ENCODE results near the gene HAPLN3.

DNA sequence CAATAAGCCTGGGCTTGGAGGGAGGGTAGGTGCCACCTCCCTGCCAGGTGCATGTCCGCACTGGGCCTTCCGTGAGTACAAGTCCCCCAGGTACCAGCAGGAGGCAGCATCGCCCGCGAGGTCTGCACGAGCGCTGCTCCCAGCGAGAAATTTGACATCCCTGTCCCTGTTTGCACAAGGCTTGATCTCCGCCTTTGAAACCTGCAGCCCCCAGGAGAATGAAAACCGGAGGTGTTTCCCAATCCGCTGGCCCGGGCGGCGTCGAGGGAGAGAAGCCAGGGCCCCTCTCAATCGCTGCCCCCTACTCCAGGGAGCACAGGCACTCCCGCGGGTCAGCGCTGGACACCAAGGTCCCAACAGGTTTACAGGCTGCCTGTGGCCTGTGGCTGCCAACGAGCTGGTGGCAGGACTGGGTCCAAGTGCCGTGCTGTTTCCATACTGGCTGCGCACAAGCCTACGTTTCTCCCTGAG, 961 bp downstream of the HAPLN3 start:
- no peak for TF ChIP-seq POLR2A (IDR thresholded peaks at IDR 0.05)
- no peak for TF ChIP-seq EP300 (IDR thresholded peaks at IDR 0.05)
- TF ChIP-seq POLR2AphosphoS5 (IDR thresholded peaks at IDR 0.05), result no peak
- TF ChIP-seq, protein P1, sequence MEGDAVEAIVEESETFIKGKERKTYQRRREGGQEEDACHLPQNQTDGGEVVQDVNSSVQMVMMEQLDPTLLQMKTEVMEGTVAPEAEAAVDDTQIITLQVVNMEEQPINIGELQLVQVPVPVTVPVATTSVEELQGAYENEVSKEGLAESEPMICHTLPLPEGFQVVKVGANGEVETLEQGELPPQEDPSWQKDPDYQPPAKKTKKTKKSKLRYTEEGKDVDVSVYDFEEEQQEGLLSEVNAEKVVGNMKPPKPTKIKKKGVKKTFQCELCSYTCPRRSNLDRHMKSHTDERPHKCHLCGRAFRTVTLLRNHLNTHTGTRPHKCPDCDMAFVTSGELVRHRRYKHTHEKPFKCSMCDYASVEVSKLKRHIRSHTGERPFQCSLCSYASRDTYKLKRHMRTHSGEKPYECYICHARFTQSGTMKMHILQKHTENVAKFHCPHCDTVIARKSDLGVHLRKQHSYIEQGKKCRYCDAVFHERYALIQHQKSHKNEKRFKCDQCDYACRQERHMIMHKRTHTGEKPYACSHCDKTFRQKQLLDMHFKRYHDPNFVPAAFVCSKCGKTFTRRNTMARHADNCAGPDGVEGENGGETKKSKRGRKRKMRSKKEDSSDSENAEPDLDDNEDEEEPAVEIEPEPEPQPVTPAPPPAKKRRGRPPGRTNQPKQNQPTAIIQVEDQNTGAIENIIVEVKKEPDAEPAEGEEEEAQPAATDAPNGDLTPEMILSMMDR (IDR thresholded peaks at IDR 0.05), result peak; percentile 49 to 72 (median 64)

Data from upper lobe of left lung (tissue), 4 donors.